Motor neuron (in vitro differentiated cells): Measurements from ENCODE around the gene NPIPA5. TPM values are rescaled to one million over a fixed set of nuclear protein-coding genes. Genes with fewer than 3 reads are reported as not detected.
"Not testable (repeated sequence)": the region's sequence is repeated elsewhere in the genome, so short reads cannot be mapped to it uniquely, and the experiment has no call there.

ENCODE experiments used
- ATAC-seq, 8 experiments: fragments of 200-7000 bp; cut with Tn5 transposase; replicated peaks in 6 of 8; 2 replicates each; pipeline ENCODE4 v1.8.0; 2021; ENCODE audit warnings: mild to moderate bottlenecking in 8 of 8, moderate library complexity in 8 of 8
- H3K27ac ChIP-seq, 2 donors: fragments of 250-450 bp; sonication (Bioruptor Pico); 2 replicates each; pipeline ENCODE4 v1.9.0; 2021; ENCODE audit warnings: antibody characterized with exemption in 2 of 2, mild to moderate bottlenecking in 2 of 2, moderate library complexity in 1 of 2
- H3K4me1 ChIP-seq, 2 donors: fragments of 250-450 bp; sonication (Bioruptor Pico); replicated peaks in 1 of 2; 2 replicates each; pipeline ENCODE4 v1.6.1; 2021; ENCODE audit warnings: antibody characterized with exemption in 2 of 2, mild to moderate bottlenecking in 2 of 2, moderate library complexity in 1 of 2
- H3K4me3 ChIP-seq, 5 donors: fragments of 250-450 bp; sonication (Bioruptor Pico); 2 replicates each; pipeline ENCODE4 v1.9.0; 2021; ENCODE audit warnings: antibody characterized with exemption in 5 of 5, mild to moderate bottlenecking in 5 of 5, moderate library complexity in 4 of 5
- WGBS, 10 experiments: fragments of 450-650 bp; shearing (Covaris generic); methylation state at CpG; one replicate each; pipeline ENCODE4 v1.0.0; 2022; 5-methylcytosine and 5-hydroxymethylcytosine counted together
- in situ Hi-C, 9 experiments: fragments of 400-800 bp; cut with MboI; loops; one replicate each; pipeline ENCODE4 v1.15.0; 2021; ENCODE audit warnings: low sequenced_read_pairs in 9 of 9, low pct_unique_long_range_greater_than_20kb in 2 of 9; ENCODE audit not compliant: unreplicated experiment in 9 of 9
- total RNA-seq, 8 experiments: library from RNA; unstranded; fragments of 300-600 nt; gene quantifications; 2 replicates each; pipeline versions ENCODE4 v1.2.3 to v1.2.4, GENCODE V29; 2022

NPIPA5 gene
- total RNA-seq, 8 experiments from 2014 or later = 0.81 to 14.2 (median 5.6) TPM

- WGBS, 10 experiments = no CpG with 5 or more reads among the region's 7 CpGs
- H3K4me3 ChIP-seq, in situ Hi-C loops, H3K4me1 ChIP-seq, H3K27ac ChIP-seq: not testable (repeated sequence)
- peak in 5 of 8 experiments; percentile 22 to 98 (median 64) for ATAC-seq
Observed at GRCh38 chr16:15357495-15357894, 20.6 kb downstream of the NPIPA5 start.

GRCh38 chr16:15354846-15355245 is 23.2 kb downstream of the NPIPA5 start:
- in situ Hi-C loops, H3K27ac ChIP-seq, H3K4me3 ChIP-seq, ATAC-seq, H3K4me1 ChIP-seq: not testable (repeated sequence)
- WGBS, 10 experiments = no CpG with 5 or more reads among the region's 2 CpGs

GRCh38 chr16:15352852-15353251 is 25.2 kb downstream of the NPIPA5 start:
- H3K4me1 ChIP-seq, in situ Hi-C loops, H3K27ac ChIP-seq, H3K4me3 ChIP-seq, ATAC-seq: not testable (repeated sequence)
- WGBS, 10 experiments = no CpG with 5 or more reads among the region's 3 CpGs

GRCh38 chr16:15351745-15352144 is 26.3 kb downstream of the NPIPA5 start:
- in situ Hi-C loops, H3K4me1 ChIP-seq, H3K4me3 ChIP-seq, H3K27ac ChIP-seq: not testable (repeated sequence)
- ATAC-seq = peak in 2 of 8 experiments; percentile 29 to 47
- WGBS, 10 experiments = no CpG with 5 or more reads among the region's 5 CpGs

- ATAC-seq, H3K27ac ChIP-seq, in situ Hi-C loops, H3K4me1 ChIP-seq, H3K4me3 ChIP-seq: not testable (repeated sequence)
- no CpG with 5 or more reads among the region's 11 CpGs for WGBS, 10 experiments
Observed at GRCh38 chr16:15351251-15351650, 26.8 kb downstream of the NPIPA5 start.

- ATAC-seq, H3K4me1 ChIP-seq, H3K27ac ChIP-seq, H3K4me3 ChIP-seq, in situ Hi-C loops: not testable (repeated sequence)
- no CpG with 5 or more reads among the region's 7 CpGs for whole genome bisulfite sequencing, 10 experiments
Observed at GRCh38 chr16:15348721-15349120, 29.4 kb downstream of the NPIPA5 start.

- H3K27ac ChIP-seq, H3K4me1 ChIP-seq, H3K4me3 ChIP-seq, in situ Hi-C loops: not testable (repeated sequence)
- peak in 2 of 8 experiments; percentile 44 to 50 for ATAC-seq
- WGBS, 10 experiments = no CpG with 5 or more reads among the region's 1 CpG
Observed at GRCh38 chr16:15342337-15342736, 35.8 kb downstream of the NPIPA5 start.

GRCh38 chr16:15338986-15339385 is 39.1 kb downstream of the NPIPA5 start:
- ATAC-seq = peak in 3 of 8 experiments; percentile 54 to 75 (median 63)
- in situ Hi-C loops, H3K4me1 ChIP-seq, H3K4me3 ChIP-seq, H3K27ac ChIP-seq: not testable (repeated sequence)
- WGBS, 10 experiments = no CpG with 5 or more reads among the region's 5 CpGs

GRCh38 chr16:15337974-15338605 is 40.0 kb downstream of the NPIPA5 start:
- in situ Hi-C loops, ATAC-seq, H3K4me3 ChIP-seq, H3K4me1 ChIP-seq, H3K27ac ChIP-seq: not testable (repeated sequence)
- WGBS, 10 experiments = no CpG with 5 or more reads among the region's 7 CpGs

GRCh38 chr16:15335609-15336008 is 42.5 kb downstream of the NPIPA5 start:
- H3K4me1 ChIP-seq, H3K4me3 ChIP-seq, ATAC-seq, in situ Hi-C loops, H3K27ac ChIP-seq: not testable (repeated sequence)
- WGBS, 10 experiments = no CpG with 5 or more reads among the region's 2 CpGs

GRCh38 chr16:15333969-15334368 is 44.1 kb downstream of the NPIPA5 start:
- no CpG with 5 or more reads among the region's 5 CpGs for WGBS, 10 experiments

GRCh38 chr16:15330978-15331377 is 47.1 kb downstream of the NPIPA5 start:
- ATAC-seq = peak in 3 of 8 experiments; percentile 33 to 69 (median 59)
- H3K4me3 ChIP-seq, in situ Hi-C loops, H3K4me1 ChIP-seq, H3K27ac ChIP-seq: not testable (repeated sequence)
- WGBS, 10 experiments = no CpG with 5 or more reads among the region's 2 CpGs

More at GRCh38 chr16:15333969-15334368, 44.1 kb downstream of the NPIPA5 start:
- H3K27ac ChIP-seq, ATAC-seq, in situ Hi-C loops, H3K4me3 ChIP-seq, H3K4me1 ChIP-seq: not testable (repeated sequence)

GRCh38 chr16:15324954-15325353 is 53.1 kb downstream of the NPIPA5 start:
- H3K4me1 ChIP-seq, in situ Hi-C loops, H3K27ac ChIP-seq, H3K4me3 ChIP-seq: not testable (repeated sequence)
- no CpG with 5 or more reads among the region's 4 CpGs for WGBS, 10 experiments
- ATAC-seq = peak in 3 of 8 experiments; percentile 90 to 94 (median 92)

GRCh38 chr16:15323373-15323772 is 54.7 kb downstream of the NPIPA5 start:
- no CpG with 5 or more reads among the region's 6 CpGs for WGBS, 10 experiments
- H3K4me3 ChIP-seq, H3K4me1 ChIP-seq, H3K27ac ChIP-seq, in situ Hi-C loops, ATAC-seq: not testable (repeated sequence)
